A549 (cell line): ENCODE data around the gene MAP3K2. TPM values are rescaled to one million over a fixed set of nuclear protein-coding genes. Genes with fewer than 3 reads are reported as not detected.

ENCODE experiments used
- ATAC-seq, 2 experiments: fragments of 200-7000 bp in 1 of 2; fragments of >200 bp in 1 of 2; cut with Nextera tagmentation in 1 of 2; cut with Tn5 transposase in 1 of 2; 3 replicates each; pipeline versions ENCODE4 v1.8.0 to v1.9.1; 2018 to 2020; ENCODE audit warnings: mild to moderate bottlenecking in 1 of 2, moderate library complexity in 1 of 2
- CTCF ChIA-PET: fragments of 300-600 bp; sonication (Branson Sonifier 250); formaldehyde crosslinking; extraction: SDS; loops from one replicate; lab custom pipeline; 2021; ENCODE audit warnings: antibody characterized with exemption, inconsistent platforms; lab: Yijun Ruan, JAX
- POLR2A ChIA-PET: fragments of 350-600 bp; formaldehyde crosslinking; extraction: SDS; loops from one replicate; lab custom pipeline; 2021; ENCODE audit warnings: antibody characterized with exemption, inconsistent platforms; lab: Yijun Ruan, JAX
- DNase-seq, 2 experiments: peaks; one replicate each; pipeline versions ENCODE4 v3.0.0 to v3.0.0-alpha.2; 2011 to 2016; ENCODE audit warnings: low read depth in 1 of 2, low spot score in 1 of 2
- FAIRE-seq: peaks from 2 replicates; lab custom pipeline; 2011; peaks lifted over from hg19 to GRCh38; lab: Jason Lieb, UNC
- H3K27ac ChIP-seq, 2 experiments: fragments of >200 bp; sonication (Bioruptor Twin); formaldehyde crosslinking; 3 replicates each; pipeline ENCODE4 v1.5.1; 2016 to 2017
- H3K4me1 ChIP-seq: fragments of >200 bp; sonication (Bioruptor Twin); formaldehyde crosslinking; 3 replicates; pipeline ENCODE4 v1.6.1; 2016
- H3K4me2 ChIP-seq: fragments of >200 bp; sonication (Bioruptor Twin); formaldehyde crosslinking; 3 replicates; pipeline ENCODE4 v1.6.1; 2016
- H3K4me3 ChIP-seq: fragments of >200 bp; sonication (Bioruptor Twin); formaldehyde crosslinking; 3 replicates; pipeline ENCODE4 v1.5.1; 2016
- H3K9me3 ChIP-seq: fragments of >200 bp; sonication (Bioruptor Twin); formaldehyde crosslinking; 3 replicates; pipeline ENCODE4 v1.6.1; 2016
- BHLHE40 ChIP-seq: IDR thresholded peaks from 2 replicates; pipeline ENCODE4 v1.6.1; 2012; ENCODE audit warnings: low read depth, low read length, inconsistent platforms
- CEBPB ChIP-seq, 2 experiments: fragments of >200 bp in 1 of 2; sonication (Bioruptor Twin) in 1 of 2; formaldehyde crosslinking in 1 of 2; IDR thresholded peaks; 2 replicates each; pipeline ENCODE4 v1.6.1; 2012 to 2016
- CHD4 ChIP-seq: fragments of 200-600 bp; sonication (generic); IDR thresholded peaks from 2 replicates; pipeline ENCODE4 v1.6.1; 2016; ENCODE audit warnings: antibody characterized with exemption, mild to moderate bottlenecking, borderline replicate concordance
- CTCF ChIP-seq: fragments of >200 bp; sonication (Bioruptor Twin); formaldehyde crosslinking; IDR thresholded peaks from 3 replicates; pipeline ENCODE4 v1.5.1; 2016
- EHF ChIP-seq: fragments of 250-450 bp; sonication (Bioruptor Pico); IDR thresholded peaks from 2 replicates; pipeline ENCODE4 v1.5.0; 2020; ENCODE audit warnings: mild to moderate bottlenecking
- EHMT2 ChIP-seq: fragments of 200-600 bp; sonication (generic); IDR thresholded peaks from 2 replicates; pipeline ENCODE4 v1.6.1; 2016; ENCODE audit warnings: antibody characterized with exemption, low read depth, mild to moderate bottlenecking, moderate library complexity
- EP300 ChIP-seq, 2 experiments: fragments of >200 bp; sonication (Bioruptor Twin); formaldehyde crosslinking; IDR thresholded peaks; 2 replicates in 1 of 2; 3 replicates in 1 of 2; pipeline ENCODE4 v1.6.1; 2016 to 2017
- ESRRA ChIP-seq: fragments of 150-350 bp; IDR thresholded peaks from 2 replicates; pipeline ENCODE4 v1.6.1; 2014; ENCODE audit warnings: mild to moderate bottlenecking, low read length, borderline replicate concordance
- FOSB ChIP-seq: fragments of 250-450 bp; sonication (Bioruptor Pico); IDR thresholded peaks from 2 replicates; pipeline ENCODE4 v1.5.0; 2020; ENCODE audit warnings: mild to moderate bottlenecking, moderate library complexity
- FOSL2 ChIP-seq, 2 experiments: fragments of 450-650 bp in 1 of 2; fragments of >200 bp in 1 of 2; sonication (Bioruptor Twin) in 1 of 2; formaldehyde crosslinking; IDR thresholded peaks; 2 replicates each; pipeline versions ENCODE4 v1.5.0 to v1.6.1; 2016 to 2020; ENCODE audit warnings: mild to moderate bottlenecking in 1 of 2, moderate library complexity in 1 of 2
- FOXS1 ChIP-seq: fragments of 250-450 bp; sonication (Bioruptor Pico); IDR thresholded peaks from 2 replicates; pipeline ENCODE4 v1.5.0; 2020; ENCODE audit warnings: mild to moderate bottlenecking, moderate library complexity
- GATA3 ChIP-seq: IDR thresholded peaks from 2 replicates; pipeline ENCODE4 v1.6.1; 2012; ENCODE audit warnings: borderline replicate concordance
- HEYL ChIP-seq: fragments of 250-450 bp; sonication (Bioruptor Pico); IDR thresholded peaks from 2 replicates; pipeline ENCODE4 v1.8.0; 2021; ENCODE audit warnings: mild to moderate bottlenecking, moderate library complexity
- HMGXB4 ChIP-seq: fragments of 250-450 bp; sonication (Bioruptor Pico); IDR thresholded peaks from 2 replicates; pipeline ENCODE4 v1.5.0; 2021; ENCODE audit warnings: mild to moderate bottlenecking, moderate library complexity, borderline replicate concordance
- JUNB ChIP-seq: fragments of >200 bp; sonication (Bioruptor Twin); formaldehyde crosslinking; IDR thresholded peaks from 2 replicates; pipeline ENCODE4 v1.6.1; 2016
- MAX ChIP-seq: IDR thresholded peaks from 2 replicates; pipeline ENCODE4 v1.6.1; 2012
- NR3C1 ChIP-seq: fragments of >200 bp; sonication (Bioruptor Twin); formaldehyde crosslinking; IDR thresholded peaks from 3 replicates; pipeline ENCODE4 v1.6.1; 2017
- PHF8 ChIP-seq: fragments of 200-600 bp; sonication (generic); IDR thresholded peaks from 2 replicates; pipeline ENCODE4 v1.6.1; 2016; ENCODE audit warnings: low read depth, mild to moderate bottlenecking, antibody characterized with exemption, moderate library complexity, borderline replicate concordance
- POLR2A ChIP-seq: IDR thresholded peaks from 2 replicates; pipeline ENCODE4 v1.6.1; 2012; ENCODE audit warnings: mild to moderate bottlenecking, low read length
- RARB ChIP-seq: fragments of 250-450 bp; sonication (Bioruptor Pico); IDR thresholded peaks from 2 replicates; pipeline ENCODE4 v1.8.0; 2021; ENCODE audit warnings: mild to moderate bottlenecking, moderate library complexity
- RCOR1 ChIP-seq: fragments of 150-350 bp; IDR thresholded peaks from 2 replicates; pipeline ENCODE4 v1.6.1; 2014; ENCODE audit warnings: antibody characterized with exemption, low read length, low read depth
- RFX5 ChIP-seq: fragments of 450-650 bp; IDR thresholded peaks from 2 replicates; pipeline ENCODE4 v1.7.1; 2014; ENCODE audit warnings: antibody characterized with exemption, mild to moderate bottlenecking, moderate library complexity
- TP53 ChIP-seq: fragments of 250-450 bp; sonication (Bioruptor Pico); IDR thresholded peaks from 2 replicates; pipeline ENCODE4 v1.5.0; 2021; ENCODE audit warnings: mild to moderate bottlenecking, moderate library complexity
- ZC3H11A ChIP-seq: fragments of 450-650 bp; IDR thresholded peaks from 2 replicates; pipeline ENCODE4 v1.6.1; 2014; ENCODE audit warnings: antibody characterized with exemption, mild to moderate bottlenecking
- ZFP36 ChIP-seq: fragments of 450-650 bp; IDR thresholded peaks from 2 replicates; pipeline ENCODE4 v1.6.1; 2014; ENCODE audit warnings: borderline replicate concordance; ENCODE audit not compliant: partially characterized antibody
- ZNF302 ChIP-seq: fragments of 250-450 bp; sonication (Bioruptor Pico); IDR thresholded peaks from 2 replicates; pipeline ENCODE4 v1.9.0; 2021; ENCODE audit warnings: inconsistent platforms, mild to moderate bottlenecking, moderate library complexity
- WGBS: methylation state at CpG from one replicate; pipeline ENCODE4 v1.1.6; 2017; ENCODE audit errors: missing lambda C conversion rate; 5-methylcytosine and 5-hydroxymethylcytosine counted together
- polyA plus RNA-seq, 4 experiments: library from polyadenylated mRNA; depleted of rRNA in 3 of 4; stranded (reverse); fragments of >200 nt; fragmentation: RNase III in 1 of 4; extraction: RNeasy Plus Mini Kit Qiagen cat#74134 plus additional on column Dnase treatment in 1 of 4; gene quantifications; 2 replicates in 3 of 4; 3 replicates in 1 of 4; pipeline ENCODE4 v1.2.3, GENCODE V29; 2011 to 2017
- TF ChIP-seq, protein P1 (sequence below): fragments of 150-350 bp; IDR thresholded peaks from 2 replicates; pipeline ENCODE4 v1.6.1; 2014; ENCODE audit warnings: low read depth, mild to moderate bottlenecking, low read length
- TF ChIP-seq, protein P2 (sequence below): fragments of >200 bp; sonication (Bioruptor Twin); formaldehyde crosslinking; IDR thresholded peaks from 3 replicates; pipeline ENCODE4 v1.6.1; 2016

Gene MAP3K2
- polyA plus RNA-seq, 2 of the 4 experiments (the other 2 are of a cell fraction) = 12.3 to 29.7 TPM

DNA sequence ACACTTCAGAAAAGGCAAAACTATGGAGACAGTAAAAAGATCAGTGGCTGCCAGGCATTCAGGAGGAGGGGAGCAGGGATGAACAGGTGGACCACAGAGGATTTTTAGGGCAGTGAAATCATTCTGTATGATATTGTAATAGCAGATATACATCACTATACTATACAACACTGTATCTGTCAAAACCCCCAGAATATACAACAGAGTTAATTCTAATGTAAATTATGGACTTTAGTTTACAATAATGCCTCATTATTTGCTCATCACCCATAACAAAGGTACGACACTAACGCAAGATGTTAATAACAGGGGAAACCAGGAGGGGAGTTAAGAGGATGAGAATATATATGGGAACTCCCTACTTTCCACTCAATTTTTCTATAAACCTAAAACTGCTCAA, 28.8 kb downstream of the MAP3K2 start:
- H3K9me3 ChIP-seq = no peaks in the 10 kb centered on the region
- CTCF ChIA-PET = no interaction called here
- DNase-seq = no peak
- POLR2A ChIA-PET = no interaction called here
- H3K4me1 ChIP-seq = peaks cover 76% of the 10 kb centered on the region
- peak in 1 of 2 experiments; percentile 11; a peak in 2 of 6 replicates for ATAC-seq
- H3K4me3 ChIP-seq = no peak overlapping the region
- 92% methylated on average over 2 of the region's 2 CpGs for WGBS
- no peak for FAIRE-seq
- TF ChIP-seq ZFP36 (no peak), NR3C1 (no peak), EP300 (IDR thresholded peaks at IDR 0.05) (no peak), EHF (no peak), TP53 (CRISPR knock-in tag) (no peak), EHMT2 (no peak), ZC3H11A (no peak), RCOR1 (no peak), FOXS1 (CRISPR knock-in tag) (no peak), ESRRA (no peak), FOSB (CRISPR knock-in tag) (no peak), JUNB (no peak), HEYL (no peak)
- TF ChIP-seq, protein P1, sequence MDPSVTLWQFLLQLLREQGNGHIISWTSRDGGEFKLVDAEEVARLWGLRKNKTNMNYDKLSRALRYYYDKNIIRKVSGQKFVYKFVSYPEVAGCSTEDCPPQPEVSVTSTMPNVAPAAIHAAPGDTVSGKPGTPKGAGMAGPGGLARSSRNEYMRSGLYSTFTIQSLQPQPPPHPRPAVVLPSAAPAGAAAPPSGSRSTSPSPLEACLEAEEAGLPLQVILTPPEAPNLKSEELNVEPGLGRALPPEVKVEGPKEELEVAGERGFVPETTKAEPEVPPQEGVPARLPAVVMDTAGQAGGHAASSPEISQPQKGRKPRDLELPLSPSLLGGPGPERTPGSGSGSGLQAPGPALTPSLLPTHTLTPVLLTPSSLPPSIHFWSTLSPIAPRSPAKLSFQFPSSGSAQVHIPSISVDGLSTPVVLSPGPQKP = no peak
- TF ChIP-seq, protein P2, sequence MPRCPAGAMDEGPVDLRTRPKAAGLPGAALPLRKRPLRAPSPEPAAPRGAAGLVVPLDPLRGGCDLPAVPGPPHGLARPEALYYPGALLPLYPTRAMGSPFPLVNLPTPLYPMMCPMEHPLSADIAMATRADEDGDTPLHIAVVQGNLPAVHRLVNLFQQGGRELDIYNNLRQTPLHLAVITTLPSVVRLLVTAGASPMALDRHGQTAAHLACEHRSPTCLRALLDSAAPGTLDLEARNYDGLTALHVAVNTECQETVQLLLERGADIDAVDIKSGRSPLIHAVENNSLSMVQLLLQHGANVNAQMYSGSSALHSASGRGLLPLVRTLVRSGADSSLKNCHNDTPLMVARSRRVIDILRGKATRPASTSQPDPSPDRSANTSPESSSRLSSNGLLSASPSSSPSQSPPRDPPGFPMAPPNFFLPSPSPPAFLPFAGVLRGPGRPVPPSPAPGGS = no peak
- no peak overlapping the region; the same call in 2 of the 3 replicates for H3K4me2 ChIP-seq
- no peak overlapping the region for H3K27ac ChIP-seq

GRCh38 chr2:127358044-127358443, 29.7 kb downstream of the MAP3K2 start:
- H3K4me2 ChIP-seq = peak overlapping the region; percentile 42
- TF ChIP-seq BHLHE40 (no peak), RARB (CRISPR knock-in tag) (no peak), CEBPB (IDR thresholded peaks at IDR 0.05) (peak in 1 of 2 experiments; percentile 80; a peak in 2 of 4 replicates), ZFP36 (peak; percentile 23), RFX5 (no peak), POLR2A (no peak), CHD4 (no peak), TP53 (CRISPR knock-in tag) (no peak), CTCF (no peak), FOSL2 (IDR thresholded peaks at IDR 0.05) (no peak), FOSL2 (CRISPR knock-in tag; IDR thresholded peaks at IDR 0.05) (peak; percentile 72; the same call in 1 of the 2 replicates), EHF (no peak), ZNF302 (CRISPR knock-in tag) (no peak), FOXS1 (CRISPR knock-in tag) (no peak), HMGXB4 (CRISPR knock-in tag) (no peak), RCOR1 (no peak), PHF8 (no peak), MAX (peak; percentile 42; the same call in 1 of the 2 replicates), ESRRA (no peak), HEYL (no peak), GATA3 (peak; percentile 87)
- H3K4me1 ChIP-seq = peaks cover 70% of the 10 kb centered on the region
- no peak overlapping the region for H3K4me3 ChIP-seq
- no peak overlapping the region for H3K27ac ChIP-seq
- ATAC-seq (peak; percentile 54 to 81; a peak in 4 of 6 replicates), DNase-seq (peak in 1 of 2 experiments; percentile 45), FAIRE-seq (no peak)
- WGBS = 9% methylated on average over 3 of the region's 3 CpGs
- ChIA-PET CTCF (interaction anchor here (1.3 to 2.0 kb wide), 4 partner anchors 26 to 121 kb away, joined by 3 to 10 read pairs (median 3); partner anchors contain the start of gene PROC), POLR2A (no interaction called here)
- H3K9me3 ChIP-seq = no peaks in the 10 kb centered on the region
